ENCODE results near the gene GTF2IRD1. TPM values are rescaled to one million over a fixed set of nuclear protein-coding genes. Genes with fewer than 3 reads are reported as not detected.

The GTF2IRD1 gene
- total and polyA plus RNA-seq, 9 of the 15 experiments (the other 6 are each of a cell fraction or from before 2014, with no cell fraction given): 9.1 to 30.2 (median 14.0) TPM

- TF ChIP-seq E2F6 (IDR thresholded peaks at IDR 0.05; ENCODE audit: borderline replicate concordance in 1 of 2, extremely low read depth in 1 of 2, insufficient read depth in 1 of 2, insufficient read length in 1 of 2, low read depth in 1 of 2, low read length in 1 of 2, poor library complexity in 1 of 2, severe bottlenecking in 1 of 2): no peak
- TF ChIP-seq HMG20B (CRISPR knock-in tag; IDR thresholded peaks at IDR 0.05): no peak
- no peak for TF ChIP-seq PRPF4 (IDR thresholded peaks at IDR 0.05; ENCODE audit: insufficient read depth, low read depth, low read length, poor library complexity, severe bottlenecking)
- TF ChIP-seq ZNF143 (CRISPR knock-in tag; IDR thresholded peaks at IDR 0.05): no peak
- TF ChIP-seq ZNF121 (CRISPR knock-in tag; conservative IDR thresholded peaks at IDR 0.05): peak; percentile 93
- TF ChIP-seq GTF2B (IDR thresholded peaks at IDR 0.05; ENCODE audit: extremely low read depth, insufficient read length): no peak
- no peak for TF ChIP-seq NRF1 (conservative IDR thresholded peaks at IDR 0.05 in 1 of 2, IDR thresholded peaks at IDR 0.05 in 1 of 2)
- TF ChIP-seq MNT (conservative IDR thresholded peaks at IDR 0.05): no peak
- TF ChIP-seq CBFA2T3 (IDR thresholded peaks at IDR 0.05): no peak
- no peak for TF ChIP-seq ZBTB1 (CRISPR knock-in tag; IDR thresholded peaks at IDR 0.05; ENCODE audit: borderline replicate concordance, low read depth)
- no peak for TF ChIP-seq PURB (CRISPR knock-in tag; IDR thresholded peaks at IDR 0.05; ENCODE audit: low read depth)
These were observed 168.6 kb downstream of the GTF2IRD1 start (continued) for GRCh38 chr7:74622228-74622749.
